ENCODE results near the gene GPI.

Gene GPI

GRCh38 chr19:34319785-34320184, 45.2 kb upstream of the GPI start:
- TF ChIP-seq TAF1 (IDR thresholded peaks at IDR 0.05; ENCODE audit: borderline replicate concordance, insufficient read depth, low read length) (no peak), POLR2AphosphoS5 (IDR thresholded peaks at IDR 0.05; ENCODE audit: low read depth, low read length) (no peak), REST (IDR thresholded peaks at IDR 0.05; ENCODE audit: insufficient read depth in 1 of 2, low read depth in 2 of 2, low read length in 2 of 2) (no peak), SIN3A (IDR thresholded peaks at IDR 0.05; ENCODE audit: borderline replicate concordance, insufficient read depth, low read length) (no peak), FOXP2 (optimal IDR thresholded peaks at IDR 0.05; ENCODE audit: borderline replicate concordance, extremely low read depth, extremely low read length, insufficient read depth) (no peak)

GRCh38 chr19:34320277-34320676, 44.7 kb upstream of the GPI start:
- TF ChIP-seq TAF1 (IDR thresholded peaks at IDR 0.05; ENCODE audit: borderline replicate concordance, insufficient read depth, low read length): no peak

- TF ChIP-seq FOXP2 (optimal IDR thresholded peaks at IDR 0.05; ENCODE audit: borderline replicate concordance, extremely low read depth, extremely low read length, insufficient read depth): no peak
- no peak for TF ChIP-seq REST (IDR thresholded peaks at IDR 0.05; ENCODE audit: insufficient read depth in 1 of 2, low read depth in 2 of 2, low read length in 2 of 2)
These were observed 43.3 kb upstream of the GPI start for GRCh38 chr19:34321735-34322134.

GRCh38 chr19:34323433-34324204, 41.4 kb upstream of the GPI start:
- TF ChIP-seq POLR2AphosphoS5 (IDR thresholded peaks at IDR 0.05; ENCODE audit: low read depth, low read length) (no peak), TAF1 (IDR thresholded peaks at IDR 0.05; ENCODE audit: borderline replicate concordance, insufficient read depth, low read length) (no peak), REST (IDR thresholded peaks at IDR 0.05; ENCODE audit: insufficient read depth in 1 of 2, low read depth in 2 of 2, low read length in 2 of 2) (no peak), FOXP2 (optimal IDR thresholded peaks at IDR 0.05; ENCODE audit: borderline replicate concordance, extremely low read depth, extremely low read length, insufficient read depth) (no peak), SIN3A (IDR thresholded peaks at IDR 0.05; ENCODE audit: borderline replicate concordance, insufficient read depth, low read length) (no peak)

GRCh38 chr19:34324320-34324719, 40.7 kb upstream of the GPI start:
- TF ChIP-seq POLR2AphosphoS5 (IDR thresholded peaks at IDR 0.05; ENCODE audit: low read depth, low read length) (no peak), FOXP2 (optimal IDR thresholded peaks at IDR 0.05; ENCODE audit: borderline replicate concordance, extremely low read depth, extremely low read length, insufficient read depth) (no peak), REST (IDR thresholded peaks at IDR 0.05; ENCODE audit: insufficient read depth in 1 of 2, low read depth in 2 of 2, low read length in 2 of 2) (no peak), TAF1 (IDR thresholded peaks at IDR 0.05; ENCODE audit: borderline replicate concordance, insufficient read depth, low read length) (no peak), SIN3A (IDR thresholded peaks at IDR 0.05; ENCODE audit: borderline replicate concordance, insufficient read depth, low read length) (no peak)
